Loucy (cell line): ENCODE results near the gene VAV3.
A peak's percentile ranks its signal among the peaks of the same experiment; 100 is the strongest.

Source experiments
- H2AFZ ChIP-seq: fragments of 200-600 bp; sonication (generic); 2 replicates; pipeline ENCODE4 v1.6.0; 2016; ENCODE audit warnings: antibody characterized with exemption, mild to moderate bottlenecking, low read length, moderate library complexity
- H3F3A ChIP-seq: fragments of 200-600 bp; 2 replicates; pipeline ENCODE4 v1.6.0; 2016; ENCODE audit warnings: antibody characterized with exemption, low read depth, mild to moderate bottlenecking
- H3K27me3 ChIP-seq: fragments of 200-600 bp; sonication (generic); 2 replicates; pipeline ENCODE4 v1.6.1; 2014; ENCODE audit warnings: low read length, mild to moderate bottlenecking; ENCODE audit not compliant: insufficient read depth, poor library complexity, severe bottlenecking
- H3K36me3 ChIP-seq: fragments of 200-600 bp; sonication (generic); 2 replicates; pipeline ENCODE4 v1.6.1; 2016; ENCODE audit warnings: low read length; ENCODE audit not compliant: insufficient read depth
- H3K4me1 ChIP-seq: fragments of 200-600 bp; sonication (generic); 2 replicates; pipeline ENCODE4 v1.5.1; 2014; ENCODE audit warnings: low read length, mild to moderate bottlenecking; ENCODE audit not compliant: insufficient read depth, poor library complexity, severe bottlenecking
- H3K4me2 ChIP-seq: fragments of 200-600 bp; sonication (generic); 2 replicates; pipeline ENCODE4 v1.6.0; 2014; ENCODE audit warnings: antibody characterized with exemption, low read length, low read depth, mild to moderate bottlenecking; ENCODE audit not compliant: poor library complexity, severe bottlenecking
- H3K4me3 ChIP-seq: fragments of 200-600 bp; sonication (generic); 2 replicates; pipeline ENCODE4 v1.5.1; 2014; ENCODE audit warnings: low read length, mild to moderate bottlenecking, mixed read lengths; ENCODE audit not compliant: poor library complexity, severe bottlenecking
- H3K79me2 ChIP-seq: fragments of 200-600 bp; sonication (generic); 2 replicates; pipeline ENCODE4 v1.6.1; 2014; ENCODE audit warnings: low read length; ENCODE audit not compliant: insufficient read depth
- H3K9ac ChIP-seq: fragments of 200-600 bp; sonication (generic); 2 replicates; pipeline ENCODE4 v1.6.0; 2014; ENCODE audit warnings: mild to moderate bottlenecking, low read depth, low read length, moderate library complexity; ENCODE audit not compliant: poor library complexity, severe bottlenecking
- H3K9me2 ChIP-seq: fragments of 200-600 bp; sonication (generic); replicated peaks from 2 replicates; pipeline ENCODE4 v1.6.1; 2016; ENCODE audit warnings: low read depth, low read length, mixed read lengths
- H3K9me3 ChIP-seq: fragments of 200-600 bp; sonication (generic); 2 replicates; pipeline ENCODE4 v1.6.1; 2014; ENCODE audit warnings: mild to moderate bottlenecking, antibody characterized with exemption, low read length, low read depth; ENCODE audit not compliant: insufficient read depth
- H4K20me1 ChIP-seq: fragments of 200-600 bp; sonication (generic); 2 replicates; pipeline ENCODE4 v1.6.0; 2014; ENCODE audit warnings: antibody characterized with exemption, low read length, mild to moderate bottlenecking; ENCODE audit not compliant: insufficient read depth, poor library complexity, severe bottlenecking
- CTCF ChIP-seq: fragments of 200-600 bp; sonication (generic); conservative IDR thresholded peaks from 2 replicates; pipeline ENCODE4 v1.5.1; 2014; ENCODE audit warnings: mild to moderate bottlenecking, antibody characterized with exemption, low read length
- EZH2phosphoT487 ChIP-seq: fragments of 200-600 bp; IDR thresholded peaks from 2 replicates; pipeline ENCODE4 v1.6.1; 2018; ENCODE audit warnings: antibody characterized with exemption, mild to moderate bottlenecking, moderate library complexity, borderline replicate concordance

The VAV3 gene

DNA sequence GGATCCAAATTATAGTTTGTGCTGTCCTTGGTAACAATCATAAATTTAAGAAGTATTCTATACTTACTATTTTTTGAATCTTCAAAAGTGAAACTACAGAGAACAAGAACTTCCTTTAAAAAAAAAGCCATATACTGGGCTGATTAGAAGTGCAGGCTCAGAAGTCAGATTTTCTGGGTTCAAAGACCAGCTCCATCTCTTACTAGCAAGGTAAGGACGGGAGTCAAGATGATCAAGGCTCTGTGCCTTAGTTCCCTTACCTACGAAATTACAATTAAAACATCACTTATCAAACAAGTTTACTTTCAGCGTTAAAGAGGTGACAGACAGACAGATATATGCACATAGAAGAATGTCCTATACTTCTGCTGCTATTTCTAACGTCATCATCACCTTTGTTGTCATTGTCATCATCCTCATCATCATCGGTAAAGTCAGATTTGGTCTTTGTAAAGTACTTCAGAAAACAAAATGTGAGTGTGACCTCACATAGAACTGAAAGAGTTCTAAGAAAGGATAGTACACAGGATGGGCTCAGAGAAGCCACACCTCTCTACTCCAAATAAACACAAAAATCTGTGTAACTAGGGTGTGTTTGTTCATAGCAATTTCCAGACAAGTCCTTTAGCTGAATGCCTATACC is 178.7 kb downstream of the VAV3 start:
- Histone ChIP-seq H3K9ac (peak overlapping the region; percentile 18), H4K20me1 (peaks cover 59% of the 10 kb centered on the region), H3K27me3 (no peaks in the 10 kb centered on the region), H3K9me2 (no peaks in the 10 kb centered on the region), H3K4me1 (peaks cover 80% of the 10 kb centered on the region), H3K79me2 (peaks cover 95% of the 10 kb centered on the region), H3K36me3 (peaks cover 4% of the 10 kb centered on the region; the same call in 1 of the 2 replicates), H3K4me2 (peak overlapping the region; percentile 61), H3K4me3 (peak overlapping the region; percentile 36), H2AFZ (no peak overlapping the region), H3K9me3 (no peaks in the 10 kb centered on the region), H3F3A (no peaks in the 10 kb centered on the region)
- no peak for TF ChIP-seq CTCF

GRCh38 chr1:107785496-107786202 is 179.3 kb downstream of the VAV3 start:
- peaks cover 95% of the 10 kb centered on the region for H3K79me2 ChIP-seq
- peak overlapping the region; percentile 18 for H3K9ac ChIP-seq
- no peaks in the 10 kb centered on the region for H3K9me2 ChIP-seq
- no peaks in the 10 kb centered on the region for H3K9me3 ChIP-seq
- H3F3A ChIP-seq: no peaks in the 10 kb centered on the region
- H3K4me3 ChIP-seq: peak overlapping the region; percentile 36
- H3K36me3 ChIP-seq: peaks cover 4% of the 10 kb centered on the region; the same call in 1 of the 2 replicates
- H2AFZ ChIP-seq: no peak overlapping the region
- peaks cover 66% of the 10 kb centered on the region for H4K20me1 ChIP-seq
- TF ChIP-seq EZH2phosphoT487 (no peak), CTCF (peak; percentile 19; the same call in 1 of the 2 replicates)
- no peaks in the 10 kb centered on the region for H3K27me3 ChIP-seq
- H3K4me1 ChIP-seq: peaks cover 74% of the 10 kb centered on the region
- H3K4me2 ChIP-seq: peak overlapping the region; percentile 61

DNA sequence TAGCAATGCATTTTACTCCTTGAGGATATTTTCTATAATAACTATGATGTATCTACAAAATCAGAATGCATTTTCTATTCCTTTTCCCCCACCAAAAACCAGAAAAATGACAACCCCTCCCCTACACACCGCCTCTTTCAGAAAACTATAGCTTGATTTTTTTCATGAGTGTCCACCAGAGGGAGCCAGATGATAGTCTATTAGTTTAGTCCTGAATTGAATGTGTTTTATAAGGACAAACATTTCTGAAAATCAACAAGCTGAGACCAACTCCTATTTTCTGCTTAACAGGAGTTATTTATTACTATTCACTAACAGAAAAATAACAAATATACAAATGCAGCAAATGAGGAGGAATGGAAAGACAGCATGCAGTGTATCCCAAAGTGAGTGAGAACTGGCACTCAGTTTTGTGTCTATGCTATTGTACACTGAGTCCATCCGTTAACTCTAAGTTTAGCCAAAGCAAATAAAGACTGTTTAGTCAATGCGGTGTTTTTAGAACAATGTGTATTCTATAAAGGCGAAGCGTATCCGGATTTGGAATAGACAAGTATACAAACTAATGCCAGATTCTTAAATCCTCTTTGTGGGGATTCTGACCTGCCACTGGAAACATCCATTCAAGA is 182.6 kb downstream of the VAV3 start:
- no peak overlapping the region for H2AFZ ChIP-seq
- H3F3A ChIP-seq: no peaks in the 10 kb centered on the region
- H3K27me3 ChIP-seq: no peaks in the 10 kb centered on the region
- H3K36me3 ChIP-seq: peaks cover 16% of the 10 kb centered on the region
- no peak overlapping the region for H3K4me3 ChIP-seq
- H4K20me1 ChIP-seq: peaks cover 65% of the 10 kb centered on the region
- H3K4me1 ChIP-seq: peaks cover 45% of the 10 kb centered on the region
- H3K79me2 ChIP-seq: peaks cover 91% of the 10 kb centered on the region
- TF ChIP-seq CTCF (peak; percentile 91), EZH2phosphoT487 (no peak)
- no peaks in the 10 kb centered on the region for H3K9me2 ChIP-seq
- H3K9me3 ChIP-seq: no peaks in the 10 kb centered on the region
- no peak overlapping the region for H3K9ac ChIP-seq
- H3K4me2 ChIP-seq: no peak overlapping the region
